ENCODE measurements around the gene PARP1.

DNA sequence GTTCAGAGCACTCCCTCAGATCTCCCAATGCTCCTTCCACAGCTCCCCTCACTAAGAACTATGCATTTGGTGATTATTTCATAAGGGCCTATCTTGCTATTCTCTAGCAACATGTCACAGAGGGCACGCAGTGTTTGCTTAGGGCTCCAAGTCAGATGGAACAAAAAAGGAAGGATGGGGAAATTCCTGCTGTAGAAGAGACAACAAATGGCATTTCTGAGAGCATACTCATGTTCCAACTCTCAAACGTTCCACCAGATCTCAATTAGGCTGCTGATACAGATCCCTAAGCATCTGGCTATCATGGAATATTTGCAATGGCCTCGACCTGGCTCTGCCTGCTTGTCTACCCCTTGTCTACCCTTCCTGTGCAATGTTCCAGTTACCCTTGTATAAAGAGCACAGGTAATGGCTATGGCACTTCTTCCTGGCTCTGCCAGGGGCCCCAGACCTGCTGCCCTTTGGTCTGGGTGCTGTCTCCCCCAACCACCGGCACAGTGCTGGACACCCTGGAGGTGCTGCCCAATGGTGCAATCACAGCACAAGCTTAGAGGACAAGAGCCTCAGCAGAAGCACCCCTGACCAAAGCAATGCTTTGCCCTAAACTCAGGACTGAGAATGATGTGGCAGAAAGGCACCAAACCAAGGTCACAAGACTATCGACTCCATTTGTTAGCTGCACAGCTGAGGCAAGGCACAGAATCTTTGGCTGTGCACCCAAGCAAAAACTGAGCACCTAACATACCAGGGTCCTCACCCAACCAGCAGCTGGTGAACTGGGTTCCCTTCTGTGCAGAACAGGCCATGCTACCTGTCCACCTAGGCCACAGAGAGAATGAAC, 3.6 kb downstream of the PARP1 start:
- TF ChIP-seq, protein P1, sequence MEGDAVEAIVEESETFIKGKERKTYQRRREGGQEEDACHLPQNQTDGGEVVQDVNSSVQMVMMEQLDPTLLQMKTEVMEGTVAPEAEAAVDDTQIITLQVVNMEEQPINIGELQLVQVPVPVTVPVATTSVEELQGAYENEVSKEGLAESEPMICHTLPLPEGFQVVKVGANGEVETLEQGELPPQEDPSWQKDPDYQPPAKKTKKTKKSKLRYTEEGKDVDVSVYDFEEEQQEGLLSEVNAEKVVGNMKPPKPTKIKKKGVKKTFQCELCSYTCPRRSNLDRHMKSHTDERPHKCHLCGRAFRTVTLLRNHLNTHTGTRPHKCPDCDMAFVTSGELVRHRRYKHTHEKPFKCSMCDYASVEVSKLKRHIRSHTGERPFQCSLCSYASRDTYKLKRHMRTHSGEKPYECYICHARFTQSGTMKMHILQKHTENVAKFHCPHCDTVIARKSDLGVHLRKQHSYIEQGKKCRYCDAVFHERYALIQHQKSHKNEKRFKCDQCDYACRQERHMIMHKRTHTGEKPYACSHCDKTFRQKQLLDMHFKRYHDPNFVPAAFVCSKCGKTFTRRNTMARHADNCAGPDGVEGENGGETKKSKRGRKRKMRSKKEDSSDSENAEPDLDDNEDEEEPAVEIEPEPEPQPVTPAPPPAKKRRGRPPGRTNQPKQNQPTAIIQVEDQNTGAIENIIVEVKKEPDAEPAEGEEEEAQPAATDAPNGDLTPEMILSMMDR (IDR thresholded peaks at IDR 0.05) = no peak
- no peak for TF ChIP-seq POLR2A (IDR thresholded peaks at IDR 0.05)
- TF ChIP-seq POLR2AphosphoS5 (IDR thresholded peaks at IDR 0.05; ENCODE audit: insufficient read depth in 1 of 2, low read depth in 1 of 2) = no peak
